ENCODE measurements around the gene TNN.

- TF ChIP-seq, protein P1, sequence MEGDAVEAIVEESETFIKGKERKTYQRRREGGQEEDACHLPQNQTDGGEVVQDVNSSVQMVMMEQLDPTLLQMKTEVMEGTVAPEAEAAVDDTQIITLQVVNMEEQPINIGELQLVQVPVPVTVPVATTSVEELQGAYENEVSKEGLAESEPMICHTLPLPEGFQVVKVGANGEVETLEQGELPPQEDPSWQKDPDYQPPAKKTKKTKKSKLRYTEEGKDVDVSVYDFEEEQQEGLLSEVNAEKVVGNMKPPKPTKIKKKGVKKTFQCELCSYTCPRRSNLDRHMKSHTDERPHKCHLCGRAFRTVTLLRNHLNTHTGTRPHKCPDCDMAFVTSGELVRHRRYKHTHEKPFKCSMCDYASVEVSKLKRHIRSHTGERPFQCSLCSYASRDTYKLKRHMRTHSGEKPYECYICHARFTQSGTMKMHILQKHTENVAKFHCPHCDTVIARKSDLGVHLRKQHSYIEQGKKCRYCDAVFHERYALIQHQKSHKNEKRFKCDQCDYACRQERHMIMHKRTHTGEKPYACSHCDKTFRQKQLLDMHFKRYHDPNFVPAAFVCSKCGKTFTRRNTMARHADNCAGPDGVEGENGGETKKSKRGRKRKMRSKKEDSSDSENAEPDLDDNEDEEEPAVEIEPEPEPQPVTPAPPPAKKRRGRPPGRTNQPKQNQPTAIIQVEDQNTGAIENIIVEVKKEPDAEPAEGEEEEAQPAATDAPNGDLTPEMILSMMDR (conservative IDR thresholded peaks at IDR 0.05; ENCODE audit: low read depth in 2 of 2) = no peak
- TF ChIP-seq EZH2 (IDR thresholded peaks at IDR 0.05; ENCODE audit: low read depth, unreplicated experiment) (no peak), CREB1 (CRISPR knock-in tag; IDR thresholded peaks at IDR 0.05; ENCODE audit: low read depth) (no peak), REST (IDR thresholded peaks at IDR 0.05; ENCODE audit: unreplicated experiment) (no peak), ZNF114 (CRISPR knock-in tag; IDR thresholded peaks at IDR 0.05) (no peak)
These were observed 79.9 kb downstream of the TNN start for GRCh38 chr1:175147569-175147968.

Data from GM23338 (cell line).